GM12892 (cell line): Measurements from ENCODE around the gene ZNF787.

Source experiments
- POLR2A ChIP-seq: IDR thresholded peaks from 2 replicates; pipeline ENCODE4 v1.6.1; 2011; ENCODE audit warnings: low read depth, low read length, control low read depth
- POLR2AphosphoS5 ChIP-seq: IDR thresholded peaks from 2 replicates; pipeline ENCODE4 v1.6.1; 2011; ENCODE audit warnings: low read depth, low read length, control low read depth
- TAF1 ChIP-seq: IDR thresholded peaks from 2 replicates; pipeline ENCODE4 v1.6.1; 2011; ENCODE audit warnings: low read depth, mild to moderate bottlenecking, control low read depth, low read length, borderline replicate concordance

GRCh38 chr19:56133858-56134653 is 13.0 kb upstream of the ZNF787 start:
- TF ChIP-seq POLR2A (no peak), POLR2AphosphoS5 (no peak), TAF1 (no peak)
